Activated CD8-positive, alpha-beta memory T cell treated with anti-CD3 and anti-CD28 coated beads for 24 hours (primary cell): Measurements from ENCODE around the gene SPDEF.

Experiments used
- DNase-seq: peaks from one replicate; pipeline ENCODE4 v3.0.0-alpha.2; 2020

The SPDEF gene

GRCh38 chr6:34583461-34583860, 27.3 kb upstream of the SPDEF start:
- DNase-seq, result no peak

GRCh38 chr6:34581561-34581920, 25.4 kb upstream of the SPDEF start:
- no peak for DNase-seq

GRCh38 chr6:34580707-34581560, 24.8 kb upstream of the SPDEF start:
- DNase-seq, result no peak

GRCh38 chr6:34578445-34579262, 22.5 kb upstream of the SPDEF start:
- no peak for DNase-seq

- no peak for DNase-seq
Measured at GRCh38 chr6:34576286-34576955, 20.3 kb upstream of the SPDEF start.

GRCh38 chr6:34575326-34575725, 19.2 kb upstream of the SPDEF start:
- DNase-seq, result no peak

- DNase-seq, result no peak
Measured at GRCh38 chr6:34574647-34575293, 18.6 kb upstream of the SPDEF start.

- no peak for DNase-seq
Measured at GRCh38 chr6:34573567-34574183, 17.5 kb upstream of the SPDEF start.

- DNase-seq, result no peak
Measured at GRCh38 chr6:34572585-34572984, 16.5 kb upstream of the SPDEF start.

- no peak for DNase-seq
Measured at GRCh38 chr6:34572021-34572420, 15.9 kb upstream of the SPDEF start.

- DNase-seq, result no peak
Measured at GRCh38 chr6:34571388-34571787, 15.3 kb upstream of the SPDEF start.

GRCh38 chr6:34570066-34570833, 14.1 kb upstream of the SPDEF start:
- no peak for DNase-seq

GRCh38 chr6:34569361-34569973, 13.3 kb upstream of the SPDEF start:
- no peak for DNase-seq

GRCh38 chr6:34568341-34569201, 12.4 kb upstream of the SPDEF start:
- no peak for DNase-seq

GRCh38 chr6:34566830-34567546, 10.9 kb upstream of the SPDEF start:
- no peak for DNase-seq

- DNase-seq, result no peak
Measured at GRCh38 chr6:34565722-34566137, 9.6 kb upstream of the SPDEF start.

GRCh38 chr6:34564181-34564580, 8.1 kb upstream of the SPDEF start:
- DNase-seq, result no peak

GRCh38 chr6:34563513-34563870, 7.4 kb upstream of the SPDEF start:
- DNase-seq, result no peak

- no peak for DNase-seq
Measured at GRCh38 chr6:34562861-34563512, 6.9 kb upstream of the SPDEF start.
